NCI-H446 (cell line): Measurements from ENCODE around the gene SWSAP1.
A peak's percentile ranks its signal among the peaks of the same experiment; 100 is the strongest.
"Not testable (repeated sequence)": the region's sequence is repeated elsewhere in the genome, so short reads cannot be mapped to it uniquely, and the experiment has no call there.

Experiments used
- DNase-seq, 2 experiments: peaks; one replicate each; lab custom pipeline; 2025; lab: John Stamatoyannopoulos, UW

SWSAP1 gene, protein sequence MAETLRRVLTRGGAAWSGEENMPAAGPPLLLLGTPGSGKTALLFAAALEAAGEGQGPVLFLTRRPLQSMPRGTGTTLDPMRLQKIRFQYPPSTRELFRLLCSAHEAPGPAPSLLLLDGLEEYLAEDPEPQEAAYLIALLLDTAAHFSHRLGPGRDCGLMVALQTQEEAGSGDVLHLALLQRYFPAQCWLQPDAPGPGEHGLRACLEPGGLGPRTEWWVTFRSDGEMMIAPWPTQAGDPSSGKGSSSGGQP

DNA sequence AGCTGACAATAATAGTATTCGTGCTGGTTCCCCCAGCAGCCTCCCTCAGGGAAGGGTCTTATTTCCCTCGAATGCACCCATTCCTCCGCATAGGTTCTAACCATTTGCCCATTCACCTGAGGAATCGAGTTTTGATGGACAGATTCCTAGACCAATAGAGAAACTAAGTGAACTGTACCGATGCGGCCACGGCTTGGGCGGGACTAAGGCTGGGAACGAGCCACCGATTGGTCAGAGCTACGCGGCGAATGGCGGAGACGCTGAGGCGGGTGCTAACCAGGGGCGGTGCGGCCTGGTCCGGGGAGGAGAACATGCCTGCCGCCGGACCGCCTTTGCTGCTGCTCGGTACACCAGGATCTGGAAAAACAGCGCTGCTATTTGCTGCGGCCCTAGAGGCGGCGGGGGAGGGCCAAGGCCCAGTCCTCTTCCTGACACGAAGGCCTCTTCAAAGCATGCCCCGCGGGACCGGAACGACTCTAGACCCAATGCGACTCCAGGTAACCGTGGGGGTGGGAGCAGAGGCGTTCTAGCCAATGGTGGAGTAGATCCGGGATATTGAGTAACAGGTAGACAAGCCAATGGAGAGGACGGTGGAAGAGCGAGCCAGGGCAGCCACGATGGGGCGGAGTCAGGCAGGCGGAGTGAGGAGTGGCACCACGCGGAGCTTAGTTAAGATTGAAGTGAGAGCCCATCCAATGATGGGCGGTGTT is at the start of gene SWSAP1:
SWSAP1 (plus strand) TSS at position 234 of the 710 bp plus-strand sequence; CDS start at position 249, 15 bp downstream.
- DNase-seq, result peak; percentile 98 to 99

DNA sequence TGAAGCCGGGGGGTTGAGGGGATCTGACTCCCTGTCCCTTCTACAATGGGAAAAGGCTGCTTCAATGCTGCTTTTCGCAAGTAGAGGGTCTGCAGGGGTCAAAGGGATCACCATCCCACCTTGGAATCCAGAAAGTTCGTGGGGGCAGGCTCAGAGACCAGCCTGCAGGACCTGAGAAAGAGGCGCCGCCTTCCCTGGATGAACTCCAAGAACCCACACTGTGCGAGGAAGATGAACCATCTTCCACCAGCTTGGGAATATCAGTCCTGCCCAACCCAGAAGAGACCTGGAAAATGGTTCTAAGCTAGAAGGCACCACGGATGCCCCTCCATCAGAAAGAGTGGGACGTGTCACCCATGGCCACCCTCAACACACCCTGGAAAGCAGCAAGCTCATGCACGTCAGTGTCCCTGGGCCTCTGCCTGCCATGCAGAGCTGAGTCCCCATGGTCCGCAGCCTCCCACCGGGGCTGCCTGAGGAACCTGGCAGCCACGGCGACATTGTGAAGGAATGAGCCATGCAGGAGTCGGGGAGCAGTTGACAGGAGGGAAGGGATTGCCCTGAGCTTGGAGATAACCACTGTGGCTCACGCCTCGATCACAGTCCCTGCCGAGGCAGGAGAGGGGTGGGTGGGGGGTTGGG is 49.6 kb upstream of the SWSAP1 start:
- no peak for DNase-seq

DNA sequence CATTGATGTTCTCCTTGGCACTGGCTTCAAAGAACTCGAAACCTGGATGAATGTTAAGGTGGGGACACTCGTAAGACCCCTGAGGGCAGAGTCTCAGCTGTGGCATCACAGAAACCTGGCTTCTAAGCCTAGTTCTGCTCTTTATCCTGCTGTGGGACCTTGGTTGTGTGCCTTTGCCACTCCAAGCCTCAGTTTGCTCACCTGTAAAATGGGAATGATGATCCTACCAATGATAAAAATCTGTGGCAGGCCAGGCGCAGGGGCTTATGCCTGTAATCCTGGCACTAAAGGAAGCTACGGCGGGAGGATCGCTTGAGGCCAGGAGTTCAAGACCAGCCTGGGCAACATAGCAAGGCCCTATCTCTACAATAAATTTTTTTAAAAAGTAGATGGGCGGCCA is 48.9 kb upstream of the SWSAP1 start:
- no peak for DNase-seq

DNA sequence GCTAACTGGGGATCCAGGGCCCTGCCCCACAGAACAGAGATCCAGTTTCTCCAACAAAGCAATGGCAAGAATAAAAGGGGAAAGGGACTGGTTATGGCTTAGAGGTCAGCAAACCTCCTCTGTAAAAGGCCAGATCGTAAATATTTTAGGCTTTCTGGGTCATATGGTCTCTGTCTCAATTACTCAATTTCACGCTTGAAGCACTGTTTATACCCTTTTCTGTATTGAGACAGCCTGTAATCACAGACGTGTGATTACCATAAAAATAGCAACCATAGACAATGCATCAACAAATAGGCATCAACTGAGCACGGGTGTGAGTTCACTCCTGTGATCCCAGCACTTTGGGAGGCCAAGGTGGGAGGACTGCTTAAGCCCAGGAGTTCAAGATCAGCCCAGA is 44.3 kb upstream of the SWSAP1 start:
- DNase-seq, result no peak

DNA sequence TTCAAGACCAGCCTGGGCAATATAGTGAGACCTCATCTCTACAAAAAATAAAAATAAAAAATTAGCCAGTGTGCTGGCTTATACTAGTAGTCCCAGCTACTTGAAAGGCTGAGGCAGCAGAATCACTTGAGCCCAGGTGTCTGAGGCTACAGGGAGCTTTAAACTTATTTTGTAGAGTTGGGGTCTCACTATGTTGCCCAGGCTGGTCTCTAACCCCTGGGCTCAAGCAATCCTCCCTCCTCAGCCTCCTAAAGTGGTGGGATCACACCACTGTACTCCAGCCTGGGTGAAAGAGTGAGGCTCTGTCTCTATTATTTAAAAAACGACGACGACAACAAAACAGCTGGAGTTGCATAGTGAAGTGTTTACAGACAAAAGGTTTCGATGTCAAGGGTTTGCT is 43.0 kb upstream of the SWSAP1 start:
- DNase-seq, result no peak

DNA sequence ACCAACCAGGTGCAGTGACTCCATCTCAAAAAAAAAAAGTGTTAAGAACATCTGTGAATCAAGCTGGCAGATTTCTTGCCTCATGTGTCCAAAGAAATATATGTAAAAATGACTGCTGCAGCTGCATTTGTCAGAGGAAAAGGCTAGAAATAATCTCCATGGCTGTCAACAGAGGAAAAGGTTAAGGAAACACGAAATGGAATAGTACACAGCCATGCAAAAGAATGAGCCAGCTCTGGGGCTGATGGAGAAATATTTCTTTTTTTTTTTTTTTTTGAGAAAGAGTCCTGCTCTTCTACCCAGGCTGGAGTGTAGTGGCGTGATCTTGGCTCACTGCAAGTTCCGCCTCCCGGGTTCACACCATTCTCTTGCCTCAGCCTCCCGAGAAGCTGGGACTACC is 41.6 kb upstream of the SWSAP1 start:
- DNase-seq, result no peak

DNA sequence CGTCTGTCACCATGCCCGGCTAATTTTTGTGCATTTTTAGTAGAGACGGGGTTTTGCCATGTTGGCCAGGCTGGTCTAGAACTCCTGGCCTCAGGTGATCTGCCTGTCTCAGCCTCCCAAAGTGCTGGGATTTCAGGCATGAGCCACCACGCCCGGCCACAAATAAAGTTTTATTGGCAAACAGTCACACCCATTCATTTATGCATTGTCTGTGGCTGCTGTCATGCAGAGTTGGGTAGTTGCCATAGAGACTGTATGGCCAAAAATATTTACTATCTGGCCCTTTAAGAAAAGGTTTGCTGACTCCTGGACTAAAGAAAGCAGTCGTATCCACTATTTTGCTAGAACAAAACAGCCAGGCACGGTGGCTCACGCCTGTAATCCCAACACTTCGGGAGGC is 40.6 kb upstream of the SWSAP1 start:
- not testable (repeated sequence) for DNase-seq

DNA sequence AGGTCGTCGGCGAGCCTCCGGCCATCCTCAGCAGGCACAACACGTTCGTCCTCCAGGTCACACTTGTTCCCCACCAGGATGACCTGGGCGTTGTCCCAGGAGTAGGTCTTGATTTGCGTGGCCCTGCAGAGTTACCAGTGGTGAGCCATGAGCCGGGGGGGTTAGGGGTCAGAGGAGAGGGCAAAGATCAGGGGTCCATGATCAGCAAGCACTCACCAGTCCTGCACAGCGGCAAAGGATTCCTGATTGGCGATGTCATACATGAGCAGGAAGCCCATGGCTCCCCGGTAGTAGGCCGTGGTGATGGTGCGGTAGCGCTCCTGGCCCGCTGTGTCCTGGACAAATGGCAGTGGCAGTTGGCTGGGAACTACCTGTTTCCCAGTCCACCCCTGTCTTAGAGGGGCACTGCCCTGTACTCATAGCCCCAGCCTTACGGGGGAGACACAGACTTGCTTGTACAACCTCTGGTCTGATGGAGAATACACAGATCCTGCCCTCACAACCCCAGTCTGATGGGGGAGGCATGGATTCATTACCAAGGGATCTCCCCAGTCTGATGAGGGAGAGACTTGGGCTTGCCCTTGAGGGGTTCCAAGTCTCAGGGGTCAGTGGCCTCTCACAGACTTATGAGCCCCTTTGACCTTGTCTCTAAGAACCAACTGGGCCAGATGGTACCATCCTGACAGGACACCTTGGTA is 38.9 kb upstream of the SWSAP1 start:
- DNase-seq, result no peak

DNA sequence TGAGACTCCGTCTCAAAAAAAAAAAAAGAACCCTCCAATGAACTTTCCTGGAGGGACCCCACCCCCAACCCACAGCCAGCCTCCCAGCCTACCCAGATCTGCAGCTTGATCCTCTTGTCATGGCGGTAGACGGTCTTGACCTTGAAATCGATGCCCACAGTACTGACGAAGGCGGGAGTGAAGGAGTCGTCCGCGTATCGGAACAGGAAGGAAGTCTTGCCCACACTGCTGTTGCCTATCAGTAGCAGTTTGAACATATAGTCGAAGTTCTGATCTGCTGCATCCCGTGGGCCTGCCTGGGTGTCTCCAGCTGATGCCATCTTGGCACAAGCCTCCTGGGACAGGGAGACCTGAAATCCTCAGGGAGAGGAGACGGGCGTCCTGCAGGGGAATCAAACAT is 37.4 kb upstream of the SWSAP1 start:
- DNase-seq, result no peak

DNA sequence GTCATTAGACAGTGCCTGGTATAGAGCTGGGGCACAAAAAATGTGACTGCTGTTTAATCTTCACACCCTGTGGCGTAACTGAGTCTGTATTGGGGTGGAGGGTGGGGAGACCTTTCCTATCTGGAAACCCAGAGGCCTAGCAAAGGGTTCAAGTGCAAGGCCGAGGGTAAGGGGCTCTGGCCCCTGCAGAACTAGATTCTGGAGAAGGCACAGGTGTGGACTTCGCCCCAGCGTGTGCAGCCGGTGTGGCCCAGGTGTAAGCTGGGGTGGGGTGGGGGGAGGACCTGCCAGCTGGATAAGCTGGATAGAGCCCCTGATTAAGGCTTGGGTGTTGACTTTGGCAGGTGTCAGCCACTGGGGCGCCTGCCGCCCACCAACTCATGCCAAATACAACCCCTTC is 36.3 kb upstream of the SWSAP1 start:
- no peak for DNase-seq

DNA sequence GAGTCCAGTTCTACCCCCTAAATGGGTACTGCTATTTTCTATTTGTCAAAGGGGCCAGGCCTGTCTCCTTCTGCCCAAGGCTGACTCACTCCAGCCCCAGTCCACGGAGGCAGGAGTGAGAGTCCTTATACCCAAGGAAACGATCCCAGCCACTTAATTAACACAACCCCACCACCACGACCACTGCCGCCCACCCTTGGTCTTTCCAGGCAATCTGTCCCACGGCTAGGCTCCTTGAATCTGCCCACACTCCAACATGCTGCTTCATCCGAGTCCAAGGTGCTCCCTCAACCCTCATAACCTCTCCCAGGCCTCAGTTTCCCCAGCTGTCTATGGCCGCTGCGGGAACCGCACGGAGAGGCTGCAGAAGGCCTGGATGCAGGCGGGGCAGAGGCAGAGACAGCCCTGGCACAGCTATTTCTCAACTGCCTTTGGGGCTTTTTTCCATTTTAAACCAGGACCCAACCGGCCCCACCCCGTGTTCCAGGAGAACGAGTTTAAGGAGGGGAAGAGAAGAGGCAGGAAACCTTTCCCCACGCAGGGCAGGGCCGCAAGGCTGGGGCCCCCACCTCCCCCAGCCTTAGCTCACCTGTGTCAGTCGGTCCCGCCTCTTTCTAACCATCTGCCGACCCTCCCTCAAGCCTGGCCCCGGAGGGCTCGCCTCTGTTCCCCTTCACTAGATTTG is 35.8 kb upstream of the SWSAP1 start:
- DNase-seq, result no peak

DNA sequence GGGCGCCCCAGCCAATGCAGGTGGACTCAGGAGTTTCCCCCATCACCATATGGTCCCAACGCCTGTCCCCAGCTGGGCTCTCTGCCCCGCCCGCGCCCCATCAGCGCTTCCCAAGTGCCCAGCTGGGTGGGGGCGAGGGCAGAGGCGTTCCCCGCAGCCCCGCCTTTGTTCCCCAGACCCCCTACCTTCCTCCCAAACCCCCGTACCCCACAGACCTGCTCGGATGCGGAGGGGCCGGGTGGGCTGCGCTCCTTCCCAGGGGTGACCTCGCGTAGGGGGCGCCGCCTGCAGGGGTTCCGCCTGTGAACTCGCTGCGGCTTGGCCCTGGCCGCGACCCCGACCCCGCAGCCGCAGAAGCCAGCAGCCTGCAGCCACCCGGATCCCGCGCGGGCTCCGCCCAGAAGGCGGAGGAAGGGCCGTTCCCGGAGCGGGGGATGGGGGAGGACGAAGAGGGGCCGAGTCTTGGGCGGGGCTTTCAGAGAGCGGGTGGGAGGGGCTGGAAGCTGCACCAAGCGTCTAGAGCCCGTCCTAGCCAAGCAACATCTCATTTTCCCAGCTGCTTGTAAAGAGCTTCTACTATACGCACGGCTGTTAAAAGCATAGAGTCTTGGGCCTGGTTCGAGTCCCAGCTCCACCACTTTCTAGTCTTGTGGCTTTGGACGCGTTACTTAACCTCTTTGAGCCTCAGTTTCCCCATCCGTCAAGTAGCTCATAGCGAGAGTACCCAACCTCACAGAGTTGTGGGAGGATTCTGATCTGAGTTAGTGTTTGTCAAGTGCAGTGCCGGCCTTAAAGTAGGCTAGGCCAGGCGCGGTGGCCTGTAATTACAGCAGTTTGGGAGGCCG is 35.0 kb upstream of the SWSAP1 start, which contains the start of gene RAB3D:
RAB3D (minus strand) TSS at position 404 of the 845 bp plus-strand sequence. CDS start 2,258 bp downstream, outside the sequence.
- DNase-seq, result peak; percentile 83 to 92

DNA sequence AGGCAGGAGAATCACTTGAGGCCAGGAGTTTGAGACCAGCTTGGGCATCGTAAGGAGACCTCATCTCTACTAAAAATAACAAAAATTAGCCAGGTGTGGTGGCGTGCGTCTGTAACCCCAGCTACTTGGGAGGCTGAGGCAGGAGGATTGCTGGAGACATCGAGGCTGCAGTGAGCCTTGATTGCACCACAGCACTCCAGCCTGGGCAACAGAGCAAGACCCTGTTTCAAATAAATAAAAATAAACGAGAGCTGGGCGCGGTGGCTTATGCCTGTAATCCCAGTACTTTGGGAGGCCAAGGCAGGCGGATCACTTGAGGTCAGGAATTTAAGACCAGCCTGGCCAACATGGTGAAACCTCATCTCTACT is 34.4 kb upstream of the SWSAP1 start:
- DNase-seq, result not testable (repeated sequence)

DNA sequence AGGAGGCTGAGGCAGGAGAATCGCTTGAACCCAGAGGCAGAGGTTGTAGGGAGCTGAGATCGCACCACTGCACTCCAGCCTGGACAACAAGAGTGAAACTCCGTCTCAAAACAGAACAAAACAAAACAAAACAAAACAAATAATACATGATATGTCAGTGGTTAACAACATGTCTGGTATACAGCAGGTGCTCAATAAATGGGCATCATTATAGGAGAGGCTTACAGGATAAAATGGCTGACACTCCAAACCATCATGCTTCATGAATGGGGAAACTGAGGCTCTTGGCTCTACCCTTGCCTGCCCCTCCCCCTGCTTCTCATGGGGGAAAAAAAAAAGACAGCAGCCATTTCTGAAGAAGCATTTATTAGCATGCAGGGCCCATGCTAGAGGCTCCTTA is 32.0 kb upstream of the SWSAP1 start:
- DNase-seq, result no peak

DNA sequence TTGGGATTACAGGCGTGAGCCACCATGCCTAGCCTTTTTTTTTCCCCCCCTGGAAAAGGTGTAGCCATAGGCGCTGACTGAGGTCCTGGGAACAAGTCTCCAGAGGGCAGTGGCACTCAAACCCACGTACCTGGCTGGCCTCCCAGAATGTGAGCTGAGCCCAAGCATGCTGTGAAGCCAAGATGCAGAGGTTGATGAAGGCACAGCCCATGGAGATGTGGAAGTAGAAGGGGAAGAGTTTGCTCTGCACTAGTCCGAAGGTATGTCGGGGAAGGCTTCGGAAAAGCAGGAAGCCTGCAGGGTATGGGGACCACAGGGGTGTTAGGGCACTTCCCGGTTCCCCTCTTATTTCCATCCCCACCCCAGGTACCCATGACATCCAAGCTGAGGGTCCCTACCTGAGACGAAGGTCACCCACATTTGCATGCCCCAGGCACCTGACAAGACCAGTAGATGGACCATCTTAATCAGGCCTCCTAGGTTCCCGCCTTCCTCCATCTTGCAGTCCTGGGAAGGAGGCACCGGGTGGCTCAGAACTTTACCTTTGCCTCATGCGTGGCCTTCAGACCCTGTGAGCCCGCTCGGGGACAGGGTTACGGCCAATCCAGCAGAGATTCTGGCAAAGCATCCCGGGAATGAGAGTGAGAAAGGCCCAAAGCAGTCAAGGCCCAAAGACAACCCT is 29.2 kb upstream of the SWSAP1 start:
- no peak for DNase-seq

DNA sequence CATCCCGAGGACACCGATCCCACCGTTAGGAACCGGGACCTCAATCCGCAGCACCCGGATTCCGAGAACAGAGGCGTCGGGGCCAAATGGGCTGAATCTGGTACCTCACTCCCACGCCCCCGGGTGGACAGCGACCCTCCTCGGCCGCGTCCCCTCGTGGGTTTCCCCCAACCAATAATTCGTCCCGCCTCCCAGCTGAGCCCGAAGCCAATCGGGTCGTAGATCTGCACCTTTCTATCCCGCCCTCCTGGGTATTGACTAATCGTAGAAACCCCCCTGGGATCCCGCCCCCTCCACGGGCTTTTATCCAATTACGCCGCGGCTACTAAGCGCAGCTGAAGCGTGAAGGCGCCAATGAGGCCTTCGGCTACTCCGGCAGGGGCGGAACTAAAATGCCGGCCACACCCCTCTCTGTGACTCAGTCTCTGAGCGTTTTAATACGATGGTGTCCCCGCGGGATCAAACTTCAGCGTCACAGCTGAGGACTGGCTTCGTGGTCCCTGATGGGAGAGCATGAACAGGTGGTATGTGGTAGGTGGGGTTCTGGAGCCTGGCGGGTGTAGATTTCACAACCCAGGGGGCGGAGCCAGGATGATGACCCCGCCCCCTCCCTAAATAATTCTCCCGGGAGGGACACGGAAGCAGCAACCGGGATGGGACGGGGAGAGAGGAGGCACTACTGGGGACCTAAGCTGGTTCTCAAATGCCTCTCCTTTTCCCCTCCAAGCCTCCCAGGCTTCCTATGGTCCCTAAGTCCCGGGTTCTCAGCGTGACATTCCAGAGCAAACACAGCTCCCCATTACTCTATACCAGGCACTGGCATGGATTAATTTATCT is 28.1 kb upstream of the SWSAP1 start, which contains the start of the genes CCDC159 and TMEM205:
CCDC159 (plus strand) TSS at position 416 of the 837 bp plus-strand sequence; CDS start at position 504, 88 bp downstream.
TMEM205 (minus strand) TSS at position 165 of the 837 bp plus-strand sequence. CDS start 649 bp downstream, outside the sequence.
- peak; percentile 99 to 100 for DNase-seq

DNA sequence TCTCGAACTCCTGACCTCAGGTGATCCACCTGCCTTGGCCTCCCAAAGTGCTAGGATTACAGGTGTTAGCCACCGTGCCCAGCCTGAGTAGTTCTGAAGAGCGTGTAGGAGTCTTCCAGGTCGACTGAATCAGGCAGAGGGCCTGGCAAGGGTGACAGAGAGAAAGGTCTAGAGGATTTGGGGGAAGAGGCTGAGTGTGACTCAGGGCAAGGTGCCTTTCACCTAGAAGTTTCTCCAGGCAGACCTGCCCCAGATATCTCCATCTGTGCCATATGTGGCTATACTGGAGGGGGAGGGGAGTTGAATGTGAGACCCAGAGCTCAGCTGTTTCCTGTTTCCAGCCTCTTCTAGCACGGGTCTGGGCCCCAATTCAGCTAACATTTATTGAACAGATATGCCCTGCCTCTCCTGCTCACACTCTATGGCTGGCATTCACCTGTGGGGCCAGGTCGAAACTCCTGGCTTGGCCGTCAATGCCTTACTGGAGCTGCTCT is 26.9 kb upstream of the SWSAP1 start:
- no peak for DNase-seq

DNA sequence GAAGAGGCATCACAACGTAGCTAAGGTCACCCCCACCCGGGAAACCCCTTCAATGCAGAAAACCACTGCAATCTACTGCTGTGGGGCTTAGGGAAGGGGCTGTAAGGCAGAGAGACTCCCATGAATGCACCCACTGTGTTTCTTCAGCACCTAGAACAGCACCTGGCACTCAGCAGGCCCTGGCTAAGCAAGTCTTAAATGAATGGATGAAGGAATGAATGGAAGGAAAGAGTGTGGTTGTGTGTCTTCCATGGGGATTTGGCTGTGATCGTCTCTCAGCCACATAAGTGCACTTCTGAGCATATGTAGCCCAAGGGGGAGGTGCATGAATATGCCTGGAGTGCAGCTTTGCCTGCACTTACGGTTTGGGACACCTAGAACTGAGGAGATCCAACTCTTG is 25.3 kb upstream of the SWSAP1 start:
- DNase-seq, result no peak

DNA sequence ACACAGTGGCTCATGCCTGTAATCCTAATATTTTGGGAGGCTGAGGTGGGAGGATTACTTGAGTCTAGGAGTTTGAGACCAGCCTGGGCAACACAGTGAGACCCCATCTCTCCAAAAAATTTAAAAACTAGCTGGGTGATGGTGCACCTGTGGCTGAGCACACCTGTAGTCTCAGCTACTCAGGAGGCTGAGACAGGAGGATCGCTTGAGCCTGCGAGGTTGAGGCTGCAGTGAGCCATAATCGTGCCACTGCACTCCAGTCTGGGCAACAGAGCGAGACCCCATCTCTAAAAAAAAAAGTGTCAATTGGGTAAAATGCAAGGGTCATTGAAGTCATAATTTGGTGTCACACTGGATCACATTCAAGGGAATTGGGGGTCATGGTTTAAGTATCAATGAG is 20.4 kb upstream of the SWSAP1 start:
- not testable (repeated sequence) for DNase-seq
